Activated gamma-delta T cell treated with Interleukin-2 at 50 U/mL for 16 hours (primary cell): ENCODE measurements around the gene RHOXF2B.
"Not testable (repeated sequence)": the region's sequence is repeated elsewhere in the genome, so short reads cannot be mapped to it uniquely, and the experiment has no call there.

Source experiments
- DNase-seq: peaks from one replicate; pipeline ENCODE4 v3.0.0-alpha.2; 2020

The RHOXF2B gene

DNA sequence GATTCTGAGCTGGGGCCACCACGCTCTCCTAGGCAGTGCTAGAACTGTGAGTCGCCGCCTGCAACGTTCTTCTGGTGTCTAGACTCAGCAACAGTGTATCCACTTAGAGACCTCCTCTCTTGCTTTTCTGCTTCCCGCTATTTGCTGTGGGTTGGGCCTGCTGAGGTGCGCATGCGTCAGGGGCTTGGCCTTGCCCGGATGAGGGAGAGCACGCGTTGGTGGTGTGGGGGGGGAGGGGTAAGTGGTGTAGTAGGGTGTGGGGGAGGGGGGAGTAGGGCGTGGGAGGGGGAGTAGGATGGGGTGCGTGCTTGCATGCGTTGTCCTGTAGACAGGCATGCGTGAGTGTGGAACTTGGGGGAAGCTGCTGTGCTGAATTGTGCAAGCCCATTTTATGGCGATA, at the start of gene RHOXF2B:
Gene RHOXF2B (minus strand): TSS at position 101 of the 400 bp plus-strand sequence. CDS start 138 bp downstream, outside the sequence.
- DNase-seq, result not testable (repeated sequence)

GRCh38 chrX:120125444-120125843, 48.0 kb upstream of the RHOXF2B start:
- DNase-seq, result no peak

- no peak for DNase-seq
Observed at GRCh38 chrX:120120223-120120622, 42.7 kb upstream of the RHOXF2B start.

DNA sequence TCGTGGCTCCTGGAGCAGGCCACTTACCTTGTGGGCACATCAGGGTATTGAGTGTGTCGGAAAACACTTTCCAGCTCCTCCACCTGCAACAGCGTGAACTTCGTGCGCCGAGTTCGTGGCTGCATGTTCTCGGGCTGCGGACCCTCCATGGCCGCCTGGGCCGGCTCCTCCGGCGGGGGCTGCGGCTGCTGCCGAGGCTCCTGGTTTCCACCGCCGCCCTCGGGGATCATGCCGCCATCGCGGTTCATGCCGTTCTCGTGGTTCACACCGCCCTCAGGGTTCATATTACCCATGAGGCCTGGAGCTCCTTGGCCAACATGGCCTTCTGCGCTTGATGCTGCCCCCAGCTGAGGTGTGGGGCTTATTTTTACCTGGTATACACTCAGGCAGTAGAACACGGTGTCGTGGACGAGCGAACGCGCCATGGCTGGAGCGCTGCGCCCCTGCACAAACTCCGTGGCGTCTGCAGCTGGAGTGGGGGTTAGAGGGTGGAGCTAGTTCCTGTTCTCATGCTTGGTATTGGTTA, 38.0 kb upstream of the RHOXF2B start, which contains the start of gene RHOXF1:
Gene RHOXF1 (minus strand): TSS at position 476 of the 526 bp plus-strand sequence. CDS start 51 bp downstream, at position 425.
- DNase-seq, result no peak

GRCh38 chrX:120111611-120112010, 34.1 kb upstream of the RHOXF2B start:
- DNase-seq, result no peak

GRCh38 chrX:120109378-120109777, 31.9 kb upstream of the RHOXF2B start:
- no peak for DNase-seq

DNA sequence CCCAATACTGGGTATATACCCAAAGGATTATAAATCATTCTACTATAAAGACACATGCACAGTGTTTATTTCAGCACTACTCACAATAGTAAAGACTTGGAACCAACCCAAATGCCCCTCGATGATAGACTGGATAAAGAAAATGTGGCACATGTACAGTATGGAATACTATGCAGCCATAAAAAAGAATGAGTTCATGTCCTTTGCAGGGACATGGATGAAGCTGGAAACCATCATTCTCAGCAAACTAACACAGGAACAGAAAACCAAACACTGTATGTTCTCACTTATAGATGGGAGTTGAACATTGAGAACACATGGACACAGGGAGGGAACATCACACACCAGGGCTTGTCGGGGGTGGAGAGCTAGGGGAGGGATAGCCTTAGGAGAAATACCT, 27.2 kb upstream of the RHOXF2B start:
- DNase-seq, result not testable (repeated sequence)

DNA sequence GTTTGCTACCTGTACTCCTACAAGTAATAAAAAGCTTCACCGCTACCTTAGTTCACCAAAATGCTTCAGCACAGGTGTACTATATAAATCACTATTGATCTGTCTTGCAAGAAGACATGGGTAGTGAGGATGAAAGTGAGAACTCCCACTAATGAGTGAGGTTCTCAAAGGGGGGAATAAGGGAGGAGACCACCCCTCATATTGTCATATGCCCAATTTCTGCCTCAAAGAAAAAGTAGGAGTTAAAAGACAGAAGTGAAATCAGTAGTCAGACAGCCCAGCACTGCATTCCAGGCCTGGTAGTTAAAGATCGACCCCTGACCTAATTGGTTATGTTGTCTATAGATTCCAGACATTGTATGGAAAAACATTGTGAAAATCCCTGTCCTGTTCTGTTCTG, 23.6 kb upstream of the RHOXF2B start:
- DNase-seq, result not testable (repeated sequence)

DNA sequence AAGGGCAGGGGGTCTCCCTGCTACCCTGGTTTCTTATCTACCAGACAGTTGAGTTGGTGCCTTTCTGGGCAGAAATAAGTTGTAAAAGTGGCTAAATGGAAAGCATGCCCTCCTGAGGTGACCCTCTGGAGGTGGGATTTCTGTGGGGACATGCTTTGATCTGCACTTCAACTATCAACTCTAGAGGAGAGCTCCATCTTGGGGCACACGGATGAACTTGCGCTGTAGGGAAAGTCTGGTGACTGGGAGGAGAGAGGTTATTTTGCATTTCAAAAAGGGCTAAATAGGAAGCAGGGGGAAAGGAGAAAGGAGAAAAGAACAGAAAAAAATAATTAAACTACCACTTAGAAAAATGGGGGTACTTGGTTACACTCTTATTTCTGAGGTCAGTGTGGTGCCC, 12.7 kb upstream of the RHOXF2B start:
- DNase-seq, result no peak

GRCh38 chrX:120087289-120088017, 10.0 kb upstream of the RHOXF2B start:
- no peak for DNase-seq

DNA sequence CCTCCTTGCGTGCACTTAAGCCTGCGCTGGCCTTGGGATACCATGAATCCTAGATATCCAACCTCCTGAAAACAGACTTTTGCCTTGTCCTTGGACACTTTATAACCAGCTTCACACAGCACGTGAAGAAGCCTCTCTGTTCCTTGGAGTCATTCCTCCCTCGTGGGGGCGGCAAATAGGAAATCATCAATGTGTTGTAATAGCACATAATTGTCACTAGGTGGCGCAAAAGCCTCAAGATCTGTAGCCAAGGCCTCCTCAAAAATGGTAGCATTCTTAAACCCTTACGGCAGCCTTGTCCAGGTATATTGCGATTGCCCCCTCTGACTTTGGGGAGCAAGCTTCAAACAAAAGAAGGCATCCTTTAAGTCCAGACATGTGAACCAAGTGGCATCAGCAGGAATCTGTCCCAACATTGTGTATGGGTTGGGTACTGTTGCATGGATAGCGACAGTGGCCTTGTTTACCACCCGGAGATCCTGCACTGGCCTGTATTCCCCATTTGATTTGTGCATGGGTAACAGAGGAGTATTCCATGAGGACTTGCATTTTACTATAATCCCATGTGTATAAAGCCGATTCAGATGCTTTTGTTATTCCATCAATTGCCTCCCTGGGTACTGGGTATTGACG, 8.2 kb upstream of the RHOXF2B start:
- DNase-seq, result not testable (repeated sequence)

- DNase-seq, result not testable (repeated sequence)
Observed at GRCh38 chrX:120066169-120066568, 11.3 kb downstream of the RHOXF2B start.

DNA sequence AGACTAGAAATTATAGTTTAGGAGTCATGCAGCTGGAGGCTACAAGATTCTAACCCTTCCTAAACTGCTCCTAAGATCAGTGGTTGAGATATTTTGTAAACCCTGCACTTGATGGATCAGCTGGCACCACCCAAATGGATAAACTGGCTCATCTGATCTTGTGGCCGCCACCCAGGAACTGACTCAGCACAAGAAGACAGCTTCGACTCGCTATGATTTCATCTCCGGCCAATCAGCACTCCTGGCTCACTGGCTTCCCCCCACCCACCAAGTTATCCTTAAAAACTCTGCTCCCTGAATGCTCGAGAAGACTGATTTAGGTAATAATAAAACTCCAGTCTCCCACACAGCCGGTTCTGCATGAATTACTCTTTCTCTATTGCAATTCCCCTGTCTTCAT, 34.8 kb downstream of the RHOXF2B start:
- DNase-seq, result not testable (repeated sequence)

DNA sequence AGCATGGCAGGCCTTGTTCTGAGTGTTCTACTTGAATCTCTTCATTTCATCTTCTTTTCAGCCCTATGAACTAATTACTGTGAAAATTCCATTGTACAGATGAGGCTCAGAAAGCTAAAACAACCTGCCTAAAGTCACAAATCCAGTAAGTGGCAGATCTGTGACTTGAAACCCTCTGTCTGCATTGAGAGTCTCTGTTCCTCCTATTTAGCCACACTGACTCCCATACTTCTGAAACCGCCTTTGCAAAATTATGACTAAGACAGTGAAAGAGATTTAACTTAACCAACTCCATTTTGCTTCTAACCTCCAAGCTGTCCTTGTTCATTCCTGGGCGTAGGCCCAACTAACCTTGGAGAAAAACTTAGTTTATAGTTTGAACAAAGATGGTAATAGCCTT, 35.2 kb downstream of the RHOXF2B start:
- DNase-seq, result not testable (repeated sequence)

DNA sequence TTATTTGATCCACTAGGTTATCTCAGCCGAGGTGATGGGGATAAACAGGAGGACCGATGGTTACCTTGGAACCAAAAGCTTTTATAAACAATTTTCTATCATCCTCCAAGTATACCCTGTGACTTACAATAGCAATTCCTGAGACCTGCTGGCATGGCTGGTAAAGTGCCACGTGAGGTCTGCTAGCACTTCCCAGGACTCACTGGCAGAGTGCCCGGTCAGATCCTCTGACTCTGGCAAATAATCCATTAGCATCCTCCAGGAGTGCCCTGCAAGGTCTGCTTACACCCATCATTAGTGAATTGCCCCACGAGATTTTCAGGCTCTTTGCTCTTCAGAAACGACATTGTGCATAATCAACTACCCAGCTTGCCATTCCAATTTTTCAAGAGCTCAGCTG, 37.3 kb downstream of the RHOXF2B start:
- DNase-seq, result not testable (repeated sequence)

DNA sequence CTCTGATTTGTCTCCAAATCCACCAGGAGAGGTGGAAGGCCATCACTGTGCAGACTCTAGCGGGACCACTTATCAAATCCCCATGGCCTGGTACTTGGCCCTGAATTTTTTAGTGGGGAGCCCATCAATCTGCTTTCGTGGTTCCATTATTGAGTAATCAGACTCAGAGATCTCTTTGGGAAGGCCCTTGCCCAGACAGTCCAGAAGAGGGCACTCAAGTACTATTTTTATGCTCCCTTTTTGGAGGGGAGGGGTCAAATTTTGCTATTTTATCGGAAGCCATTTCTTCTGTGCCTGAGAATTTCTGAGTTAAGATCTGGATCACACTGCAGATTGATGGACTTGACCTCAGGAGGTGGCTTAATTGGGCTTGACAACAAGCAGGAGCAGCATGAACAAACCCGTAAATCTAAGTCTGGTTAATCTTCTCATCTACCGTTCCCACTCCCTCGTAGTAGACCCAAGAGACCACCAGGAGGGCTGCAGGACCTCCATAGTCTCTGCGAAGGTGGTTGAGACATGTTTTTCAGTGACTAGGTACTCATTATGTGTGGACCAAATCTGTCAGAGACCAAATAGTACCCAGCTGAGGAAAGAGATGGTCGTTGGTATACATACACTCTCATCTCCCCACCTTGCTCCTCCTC, 38.3 kb downstream of the RHOXF2B start:
- DNase-seq, result not testable (repeated sequence)

GRCh38 chrX:120036704-120037103, 40.8 kb downstream of the RHOXF2B start:
- DNase-seq, result no peak

GRCh38 chrX:120035522-120036309, 41.8 kb downstream of the RHOXF2B start:
- not testable (repeated sequence) for DNase-seq

- no peak for DNase-seq
Observed at GRCh38 chrX:120029354-120029753, 48.1 kb downstream of the RHOXF2B start.

DNA sequence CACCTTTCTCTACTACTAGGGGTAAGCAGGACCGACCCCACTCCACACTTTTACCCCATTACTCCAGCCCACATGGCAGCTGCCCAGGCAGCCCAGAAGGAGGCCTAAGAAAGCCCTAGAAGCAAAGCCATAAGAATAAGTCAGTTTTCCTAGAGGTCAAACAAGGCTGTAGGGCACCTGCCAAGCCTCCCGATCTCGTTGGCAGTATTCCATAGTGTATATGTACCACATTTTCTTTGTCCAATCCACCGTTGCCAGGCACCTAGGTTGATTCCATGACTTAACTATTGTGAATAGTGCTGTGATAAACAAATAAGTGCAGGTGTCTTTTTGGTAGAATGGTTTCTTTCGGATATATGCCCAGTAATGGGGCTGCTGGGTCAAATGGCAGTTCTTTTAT, 54.2 kb downstream of the RHOXF2B start:
- DNase-seq, result no peak

- DNase-seq, result no peak
Observed at GRCh38 chrX:120022763-120023162, 54.7 kb downstream of the RHOXF2B start.
